Lower leg skin (tissue), 3 donors: ENCODE results near the gene AMBRA1.

Source experiments
- POLR2A ChIP-seq, 2 donors: fragments of 450-650 bp; IDR thresholded peaks; one replicate each; pipeline ENCODE4 v1.6.1; 2016 to 2017; ENCODE audit warnings: antibody characterized with exemption in 2 of 2, mild to moderate bottlenecking in 1 of 2, moderate library complexity in 1 of 2
- TF ChIP-seq, protein P1 (sequence below), 3 donors: fragments of 450-650 bp; IDR thresholded peaks; one replicate each; pipeline ENCODE4 v1.5.1; 2016; ENCODE audit warnings: antibody characterized with exemption in 3 of 3, mild to moderate bottlenecking in 3 of 3, moderate library complexity in 2 of 3

DNA sequence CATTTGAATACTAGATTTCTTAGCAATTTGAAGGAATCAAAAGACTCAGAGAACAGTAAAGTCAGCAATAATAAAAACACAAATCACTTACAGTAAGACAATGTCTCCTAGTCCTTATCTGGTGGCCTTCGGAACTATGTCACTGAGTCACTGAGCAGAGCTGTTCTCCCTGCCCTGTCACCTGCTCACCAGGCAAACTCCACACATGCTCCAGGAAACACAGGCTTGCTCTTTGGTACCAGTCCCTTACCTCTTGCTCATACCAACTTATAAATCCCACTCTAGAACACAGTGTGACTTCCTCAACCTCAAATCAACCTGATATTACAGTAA, 121.2 kb downstream of the AMBRA1 start:
- TF ChIP-seq, protein P1, sequence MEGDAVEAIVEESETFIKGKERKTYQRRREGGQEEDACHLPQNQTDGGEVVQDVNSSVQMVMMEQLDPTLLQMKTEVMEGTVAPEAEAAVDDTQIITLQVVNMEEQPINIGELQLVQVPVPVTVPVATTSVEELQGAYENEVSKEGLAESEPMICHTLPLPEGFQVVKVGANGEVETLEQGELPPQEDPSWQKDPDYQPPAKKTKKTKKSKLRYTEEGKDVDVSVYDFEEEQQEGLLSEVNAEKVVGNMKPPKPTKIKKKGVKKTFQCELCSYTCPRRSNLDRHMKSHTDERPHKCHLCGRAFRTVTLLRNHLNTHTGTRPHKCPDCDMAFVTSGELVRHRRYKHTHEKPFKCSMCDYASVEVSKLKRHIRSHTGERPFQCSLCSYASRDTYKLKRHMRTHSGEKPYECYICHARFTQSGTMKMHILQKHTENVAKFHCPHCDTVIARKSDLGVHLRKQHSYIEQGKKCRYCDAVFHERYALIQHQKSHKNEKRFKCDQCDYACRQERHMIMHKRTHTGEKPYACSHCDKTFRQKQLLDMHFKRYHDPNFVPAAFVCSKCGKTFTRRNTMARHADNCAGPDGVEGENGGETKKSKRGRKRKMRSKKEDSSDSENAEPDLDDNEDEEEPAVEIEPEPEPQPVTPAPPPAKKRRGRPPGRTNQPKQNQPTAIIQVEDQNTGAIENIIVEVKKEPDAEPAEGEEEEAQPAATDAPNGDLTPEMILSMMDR (IDR thresholded peaks at IDR 0.05) = no peak
- no peak for TF ChIP-seq POLR2A (IDR thresholded peaks at IDR 0.05)
